Adipocyte (in vitro differentiated cells): Measurements from ENCODE around the gene VAV2.
A peak's percentile ranks its signal among the peaks of the same experiment; 100 is the strongest.
"Not testable (repeated sequence)": the region's sequence is repeated elsewhere in the genome, so short reads cannot be mapped to it uniquely, and the experiment has no call there.

Experiments used
- DNase-seq: peaks from one replicate; pipeline ENCODE4 v3.0.0-alpha.2; 2015; ENCODE audit warnings: low read depth
- H3K27me3 ChIP-seq: replicated peaks from 2 replicates; pipeline ENCODE4 v1.7.0; 2013; ENCODE audit warnings: mild to moderate bottlenecking, low read length, moderate library complexity; ENCODE audit not compliant: control insufficient read depth, insufficient read depth
- H3K36me3 ChIP-seq: 2 replicates; pipeline ENCODE4 v1.7.0; 2013; ENCODE audit warnings: low read length, mild to moderate bottlenecking, moderate library complexity; ENCODE audit not compliant: control insufficient read depth, insufficient read depth, severe bottlenecking
- H3K4me1 ChIP-seq: 2 replicates; pipeline ENCODE4 v1.7.0; 2013; ENCODE audit warnings: mild to moderate bottlenecking, low read length, moderate library complexity; ENCODE audit not compliant: control insufficient read depth, insufficient read depth
- H3K4me3 ChIP-seq: 2 replicates; pipeline ENCODE4 v1.7.0; 2013; ENCODE audit warnings: mild to moderate bottlenecking, low read length, moderate library complexity
- H3K9ac ChIP-seq: 2 replicates; pipeline ENCODE4 v1.7.0; 2013; ENCODE audit warnings: mild to moderate bottlenecking, low read length, moderate library complexity
- H3K9me3 ChIP-seq: 2 replicates; pipeline ENCODE4 v1.7.0; 2013; ENCODE audit warnings: mild to moderate bottlenecking, low read length, moderate library complexity; ENCODE audit not compliant: control insufficient read depth

The VAV2 gene

GRCh38 chr9:133992780-133993634 is 883 bp upstream of the VAV2 start:
- Histone ChIP-seq H3K27me3 (peaks cover 14% of the 10 kb centered on the region), H3K9ac (peak overlapping the region; percentile 96), H3K4me1 (peaks cover 19% of the 10 kb centered on the region), H3K4me3 (peak overlapping the region; percentile 89), H3K36me3 (no peaks in the 10 kb centered on the region), H3K9me3 (no peaks in the 10 kb centered on the region)
- DNase-seq: peak; percentile 92

GRCh38 chr9:133991214-133991921 is 756 bp downstream of the VAV2 start:
- Histone ChIP-seq H3K27me3 (peaks cover 3% of the 10 kb centered on the region), H3K9ac (peak overlapping the region; percentile 96), H3K9me3 (no peaks in the 10 kb centered on the region), H3K36me3 (no peaks in the 10 kb centered on the region), H3K4me3 (peak overlapping the region; percentile 89), H3K4me1 (peaks cover 19% of the 10 kb centered on the region)
- peak; percentile 55 for DNase-seq

- Histone ChIP-seq H3K27me3 (no peaks in the 10 kb centered on the region), H3K36me3 (no peaks in the 10 kb centered on the region), H3K9me3 (no peaks in the 10 kb centered on the region), H3K4me3 (peak overlapping the region; percentile 89), H3K4me1 (peaks cover 19% of the 10 kb centered on the region), H3K9ac (peak overlapping the region; percentile 96)
- DNase-seq: peak; percentile 87
Measured at GRCh38 chr9:133990366-133991213, 1.5 kb downstream of the VAV2 start.

GRCh38 chr9:133989625-133990365 is 2.3 kb downstream of the VAV2 start:
- H3K9ac ChIP-seq: no peak overlapping the region
- no peak for DNase-seq
- peaks cover 19% of the 10 kb centered on the region for H3K4me1 ChIP-seq
- no peaks in the 10 kb centered on the region for H3K9me3 ChIP-seq
- H3K4me3 ChIP-seq: no peak overlapping the region
- no peaks in the 10 kb centered on the region for H3K27me3 ChIP-seq
- no peaks in the 10 kb centered on the region for H3K36me3 ChIP-seq

- H3K27me3 ChIP-seq, H3K9me3 ChIP-seq, H3K36me3 ChIP-seq, H3K4me3 ChIP-seq, H3K9ac ChIP-seq, DNase-seq: not testable (repeated sequence)
- peaks cover 16% of the 10 kb centered on the region for H3K4me1 ChIP-seq
Measured at GRCh38 chr9:133988771-133989170, 3.4 kb downstream of the VAV2 start.

- H3K36me3 ChIP-seq: no peaks in the 10 kb centered on the region
Measured at GRCh38 chr9:133987946-133988665, 4.0 kb downstream of the VAV2 start.

GRCh38 chr9:133987446-133987788 is 4.7 kb downstream of the VAV2 start:
- H3K4me1 ChIP-seq: peaks cover 13% of the 10 kb centered on the region
- H3K27me3 ChIP-seq: no peaks in the 10 kb centered on the region
- H3K4me3 ChIP-seq: no peak overlapping the region
- H3K9ac ChIP-seq: no peak overlapping the region
- H3K36me3 ChIP-seq: no peaks in the 10 kb centered on the region
- no peak for DNase-seq
- no peaks in the 10 kb centered on the region for H3K9me3 ChIP-seq

More at GRCh38 chr9:133987946-133988665, 4.0 kb downstream of the VAV2 start:
- DNase-seq: no peak
- Histone ChIP-seq H3K4me3 (no peak overlapping the region), H3K9ac (no peak overlapping the region), H3K9me3 (no peaks in the 10 kb centered on the region), H3K27me3 (no peaks in the 10 kb centered on the region), H3K4me1 (peaks cover 13% of the 10 kb centered on the region)

- Histone ChIP-seq H3K27me3 (no peaks in the 10 kb centered on the region), H3K9ac (no peak overlapping the region), H3K4me1 (peaks cover 13% of the 10 kb centered on the region), H3K4me3 (no peak overlapping the region), H3K36me3 (no peaks in the 10 kb centered on the region), H3K9me3 (no peaks in the 10 kb centered on the region)
- no peak for DNase-seq
Measured at GRCh38 chr9:133986774-133987445, 5.2 kb downstream of the VAV2 start.

GRCh38 chr9:133986061-133986460 is 6.1 kb downstream of the VAV2 start:
- Histone ChIP-seq H3K36me3 (no peaks in the 10 kb centered on the region), H3K27me3 (no peaks in the 10 kb centered on the region), H3K4me3 (no peak overlapping the region), H3K9ac (no peak overlapping the region), H3K4me1 (peaks cover 11% of the 10 kb centered on the region), H3K9me3 (no peaks in the 10 kb centered on the region)
- DNase-seq: no peak
